Loucy (cell line): ENCODE measurements around the gene SPRR1B.

Source experiments
- CTCF ChIP-seq: fragments of 200-600 bp; sonication (generic); conservative IDR thresholded peaks from 2 replicates; pipeline ENCODE4 v1.5.1; 2014; ENCODE audit warnings: mild to moderate bottlenecking, antibody characterized with exemption, low read length
- EZH2phosphoT487 ChIP-seq: fragments of 200-600 bp; IDR thresholded peaks from 2 replicates; pipeline ENCODE4 v1.6.1; 2018; ENCODE audit warnings: antibody characterized with exemption, mild to moderate bottlenecking, moderate library complexity, borderline replicate concordance

- TF ChIP-seq CTCF (no peak), EZH2phosphoT487 (no peak)
Measured at GRCh38 chr1:153057375-153057774, 26.4 kb downstream of the SPRR1B start, which contains the start of gene SPRR2A.
